ENCODE data around the gene LILRB4.
"Not testable (repeated sequence)": the region's sequence is repeated elsewhere in the genome, so short reads cannot be mapped to it uniquely, and the experiment has no call there.

The LILRB4 gene

GRCh38 chr19:54662730-54663129 is at the start of gene LILRB4:
TSS of gene LILRB4 (plus strand) at chr19:54662985. CDS start at chr19:54663034, 49 bp downstream.
- FAIRE-seq: no peak
- no peak for DNase-seq (ENCODE audit: insufficient read length, low spot score)
- TF ChIP-seq CTCF (IDR thresholded peaks at IDR 0.05; ENCODE audit: insufficient read depth, missing control alignments): no peak

DNA sequence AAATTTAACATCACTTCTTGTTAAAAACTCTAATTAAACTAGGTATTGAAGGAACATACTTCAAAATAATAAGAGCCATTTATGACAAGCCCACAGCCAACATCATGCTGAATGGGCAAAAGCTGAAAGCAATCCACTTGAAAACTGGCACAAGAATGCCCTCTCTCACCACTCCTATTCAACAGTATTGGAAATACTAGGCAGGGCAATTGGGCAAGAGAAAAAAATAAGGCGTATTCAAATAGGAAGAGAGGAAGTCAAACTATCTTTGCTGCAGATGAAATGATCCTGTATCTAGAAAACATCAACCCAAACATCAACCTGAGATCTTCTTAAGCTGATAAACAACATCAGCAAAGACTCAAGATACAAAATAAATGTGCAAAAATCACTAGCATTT is 48.1 kb upstream of the LILRB4 start:
- TF ChIP-seq CTCF (IDR thresholded peaks at IDR 0.05; ENCODE audit: insufficient read depth, missing control alignments): no peak
- DNase-seq (ENCODE audit: insufficient read length, low spot score) (no peak), FAIRE-seq (no peak)

DNA sequence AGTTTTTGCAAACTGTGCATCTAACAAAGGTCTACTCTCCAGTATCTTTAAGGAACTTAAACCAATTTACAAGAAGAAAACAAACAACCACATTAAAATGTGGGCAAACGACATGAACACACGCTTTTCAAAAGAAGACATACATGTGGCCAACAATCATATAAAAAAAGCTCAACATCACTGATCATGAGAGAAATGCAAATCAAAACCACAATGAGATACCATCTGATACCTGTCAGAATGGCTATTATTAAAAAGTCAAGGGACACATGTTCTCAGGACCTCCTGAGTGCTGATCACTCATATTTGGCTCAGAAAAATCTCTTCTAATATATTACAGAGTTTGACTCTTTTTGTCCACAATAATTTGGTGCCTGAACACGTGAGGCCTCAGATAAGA is 46.7 kb upstream of the LILRB4 start:
- FAIRE-seq (no peak), DNase-seq (ENCODE audit: insufficient read length, low spot score) (no peak)
- TF ChIP-seq CTCF (IDR thresholded peaks at IDR 0.05; ENCODE audit: insufficient read depth, missing control alignments): no peak

DNA sequence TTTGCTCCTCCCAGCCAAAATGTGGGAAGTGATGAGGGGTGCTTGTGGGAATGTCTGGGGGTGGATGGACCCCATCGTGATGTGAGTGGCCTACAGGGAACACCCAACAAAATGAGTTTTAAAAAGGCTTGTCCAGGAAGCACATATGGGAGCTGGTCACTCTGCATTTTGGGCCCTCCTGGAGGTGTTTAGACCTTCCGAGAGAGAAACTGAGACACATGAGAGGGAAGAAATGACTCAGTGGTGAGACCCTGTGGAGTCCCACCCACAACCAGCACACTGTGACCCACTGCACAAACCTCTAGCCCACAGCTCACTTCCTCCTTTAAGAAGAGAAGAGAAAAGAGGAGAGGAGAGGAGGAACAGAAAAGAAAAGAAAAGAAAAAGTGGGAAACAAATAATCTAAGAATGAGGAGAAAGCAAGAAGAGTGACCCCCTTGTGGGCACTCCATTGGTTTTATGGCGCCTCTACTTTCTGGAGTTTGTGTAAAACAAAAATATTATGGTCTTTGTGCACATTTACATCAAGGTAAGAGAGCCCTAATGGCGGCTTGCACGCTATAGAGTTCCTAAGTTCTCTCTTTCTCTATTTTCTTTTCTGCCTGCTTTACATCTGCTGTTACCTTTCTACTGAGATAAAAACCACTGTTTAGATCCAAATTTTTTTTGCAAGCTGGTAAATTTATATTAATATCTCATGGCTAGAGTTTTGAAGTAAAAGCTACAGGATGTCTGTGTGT is 45.8 kb upstream of the LILRB4 start:
- FAIRE-seq (no peak), DNase-seq (ENCODE audit: insufficient read length, low spot score) (no peak)
- TF ChIP-seq CTCF (IDR thresholded peaks at IDR 0.05; ENCODE audit: insufficient read depth, missing control alignments): no peak

DNA sequence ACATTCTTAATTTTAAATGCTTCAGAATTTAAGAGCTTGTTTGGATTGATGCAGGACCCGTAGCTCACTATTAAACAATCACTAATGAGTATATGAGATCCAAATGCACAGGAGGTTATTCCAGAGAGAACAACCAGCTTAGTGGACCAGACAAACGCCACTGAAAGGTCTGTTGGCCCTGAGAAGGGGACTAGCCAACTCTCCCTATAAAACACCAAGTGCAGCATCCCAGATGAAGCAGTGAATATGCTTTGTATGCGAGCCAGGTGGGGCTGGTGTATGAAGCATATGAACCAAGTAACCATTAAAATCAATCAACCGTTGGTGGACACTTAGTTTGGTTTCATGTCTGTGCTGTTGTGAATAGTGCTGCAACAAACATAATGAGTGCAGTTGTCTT is 42.3 kb upstream of the LILRB4 start:
- no peak for TF ChIP-seq CTCF (IDR thresholded peaks at IDR 0.05; ENCODE audit: insufficient read depth, missing control alignments)
- no peak for DNase-seq (ENCODE audit: insufficient read length, low spot score)
- FAIRE-seq: no peak

DNA sequence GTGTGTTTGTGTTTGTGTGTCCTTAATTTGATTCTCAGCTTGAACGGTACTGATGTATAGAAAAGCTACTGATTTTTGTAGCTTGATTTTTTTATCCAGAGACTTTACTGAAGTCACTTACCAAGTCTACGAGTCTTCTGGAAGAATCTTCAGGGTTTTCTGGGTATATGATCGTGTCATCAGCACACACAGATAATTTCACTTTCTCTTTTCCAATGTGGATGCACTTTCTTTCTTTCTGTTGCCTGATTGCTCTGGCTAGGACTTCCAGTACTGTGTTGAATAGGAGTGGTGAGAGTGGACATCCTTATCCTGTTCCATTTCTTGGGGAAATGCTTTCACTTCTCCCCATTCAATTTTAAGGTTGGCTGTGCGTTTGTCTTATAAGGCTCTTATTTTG is 40.4 kb upstream of the LILRB4 start:
- no peak for TF ChIP-seq CTCF (IDR thresholded peaks at IDR 0.05; ENCODE audit: insufficient read depth, missing control alignments)
- FAIRE-seq (no peak), DNase-seq (ENCODE audit: insufficient read length, low spot score) (no peak)

DNA sequence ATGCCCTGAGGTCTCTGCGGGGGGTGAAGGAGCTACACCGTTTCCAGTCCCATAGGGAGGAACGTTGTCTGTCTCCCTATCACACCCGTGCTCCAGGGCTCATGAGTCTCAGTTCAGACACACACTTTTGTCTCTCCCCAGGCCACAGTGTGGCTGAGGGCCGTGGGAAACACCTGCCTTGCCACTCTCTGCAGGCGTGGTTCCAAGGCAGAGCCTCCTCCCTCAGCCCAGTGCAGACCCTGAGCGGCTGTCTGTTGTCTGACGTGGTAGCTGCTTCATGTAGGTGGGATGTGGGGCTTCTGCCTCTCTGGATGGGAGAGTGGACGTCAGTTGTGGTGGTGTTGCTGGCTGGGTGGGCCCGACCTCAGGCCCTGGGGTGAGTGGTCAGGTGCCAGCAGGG is 38.6 kb upstream of the LILRB4 start:
- FAIRE-seq: not testable (repeated sequence)

GRCh38 chr19:54624934-54625730 is 37.7 kb upstream of the LILRB4 start:
- not testable (repeated sequence) for DNase-seq (ENCODE audit: insufficient read length, low spot score); FAIRE-seq

More for the DNA sequence above, 38.6 kb upstream of the LILRB4 start:
- DNase-seq (ENCODE audit: insufficient read length, low spot score): not testable (repeated sequence)
